HL-60 (cell line): ENCODE measurements around the gene FCN2.

ENCODE experiments used
- POLR2AphosphoS5 ChIP-seq: IDR thresholded peaks from 2 replicates; pipeline ENCODE4 v1.6.1; 2012; ENCODE audit warnings: low read depth
- TF ChIP-seq, protein P1 (sequence below): IDR thresholded peaks from one replicate; pipeline ENCODE4 v1.5.1; 2011; ENCODE audit warnings: low read length, control low read depth, inconsistent platforms; ENCODE audit not compliant: insufficient read depth

GRCh38 chr9:134933076-134933659, 52.6 kb downstream of the FCN2 start:
- TF ChIP-seq POLR2AphosphoS5, result no peak
- TF ChIP-seq, protein P1, sequence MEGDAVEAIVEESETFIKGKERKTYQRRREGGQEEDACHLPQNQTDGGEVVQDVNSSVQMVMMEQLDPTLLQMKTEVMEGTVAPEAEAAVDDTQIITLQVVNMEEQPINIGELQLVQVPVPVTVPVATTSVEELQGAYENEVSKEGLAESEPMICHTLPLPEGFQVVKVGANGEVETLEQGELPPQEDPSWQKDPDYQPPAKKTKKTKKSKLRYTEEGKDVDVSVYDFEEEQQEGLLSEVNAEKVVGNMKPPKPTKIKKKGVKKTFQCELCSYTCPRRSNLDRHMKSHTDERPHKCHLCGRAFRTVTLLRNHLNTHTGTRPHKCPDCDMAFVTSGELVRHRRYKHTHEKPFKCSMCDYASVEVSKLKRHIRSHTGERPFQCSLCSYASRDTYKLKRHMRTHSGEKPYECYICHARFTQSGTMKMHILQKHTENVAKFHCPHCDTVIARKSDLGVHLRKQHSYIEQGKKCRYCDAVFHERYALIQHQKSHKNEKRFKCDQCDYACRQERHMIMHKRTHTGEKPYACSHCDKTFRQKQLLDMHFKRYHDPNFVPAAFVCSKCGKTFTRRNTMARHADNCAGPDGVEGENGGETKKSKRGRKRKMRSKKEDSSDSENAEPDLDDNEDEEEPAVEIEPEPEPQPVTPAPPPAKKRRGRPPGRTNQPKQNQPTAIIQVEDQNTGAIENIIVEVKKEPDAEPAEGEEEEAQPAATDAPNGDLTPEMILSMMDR, result no peak
